HL-60 (cell line): ENCODE measurements around the gene TSC22D1.

Experiments used
- CTCF ChIP-seq: IDR thresholded peaks from one replicate; pipeline ENCODE4 v1.5.1; 2011; ENCODE audit warnings: low read length, control low read depth, inconsistent platforms; ENCODE audit not compliant: insufficient read depth
- POLR2AphosphoS5 ChIP-seq: IDR thresholded peaks from 2 replicates; pipeline ENCODE4 v1.6.1; 2012; ENCODE audit warnings: low read depth

DNA sequence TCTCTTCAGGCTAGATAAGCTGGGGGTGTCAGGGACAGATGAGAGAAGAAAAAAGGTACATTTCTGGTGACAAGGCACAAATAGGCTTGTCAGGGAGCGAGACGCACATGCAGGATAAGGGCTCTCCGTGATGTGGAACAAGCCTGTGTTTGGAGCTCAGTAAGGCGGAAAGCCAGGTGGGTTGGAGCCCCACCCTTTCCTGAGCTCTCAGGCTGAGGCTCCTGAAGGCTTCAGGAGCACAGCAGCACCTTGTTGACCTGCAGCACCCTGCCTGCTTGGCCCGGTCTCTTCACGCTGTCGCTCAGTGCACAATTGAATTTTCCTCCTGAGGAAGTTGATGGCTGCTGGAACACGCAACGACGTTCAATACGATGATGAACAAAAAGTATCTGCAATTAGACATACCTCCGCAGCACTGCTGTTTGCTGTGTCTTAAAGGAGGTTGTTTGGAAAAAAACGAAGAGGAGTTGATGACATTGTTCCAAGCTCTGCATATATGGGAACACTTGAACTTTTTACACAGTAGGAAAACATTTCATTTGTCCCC, 173.2 kb downstream of the TSC22D1 start:
- TF ChIP-seq CTCF (no peak), POLR2AphosphoS5 (no peak)
